HG03520 (cell line): ENCODE results near the gene AJUBA.
"Not testable (repeated sequence)": the region's sequence is repeated elsewhere in the genome, so short reads cannot be mapped to it uniquely, and the experiment has no call there.

ENCODE experiments used
- ATAC-seq: cut with Tn5 transposase; IDR thresholded peaks from one replicate; pipeline ENCODE4 v1.9.1; 2021; ENCODE audit warnings: mild to moderate bottlenecking, moderate library complexity; ENCODE audit not compliant: unreplicated experiment

AJUBA gene

GRCh38 chr14:22982477-22983245, at the start of gene AJUBA:
Gene AJUBA (minus strand): TSS chr14:22982551. CDS start chr14:22982266, 285 bp downstream.
- no peak for ATAC-seq

- ATAC-seq: no peak
Observed at GRCh38 chr14:23030936-23031335, 48.6 kb upstream of the AJUBA start.

- ATAC-seq: no peak
Observed at GRCh38 chr14:23028799-23029198, 46.4 kb upstream of the AJUBA start.

- ATAC-seq: no peak
Observed at GRCh38 chr14:23025151-23025814, 42.9 kb upstream of the AJUBA start.

DNA sequence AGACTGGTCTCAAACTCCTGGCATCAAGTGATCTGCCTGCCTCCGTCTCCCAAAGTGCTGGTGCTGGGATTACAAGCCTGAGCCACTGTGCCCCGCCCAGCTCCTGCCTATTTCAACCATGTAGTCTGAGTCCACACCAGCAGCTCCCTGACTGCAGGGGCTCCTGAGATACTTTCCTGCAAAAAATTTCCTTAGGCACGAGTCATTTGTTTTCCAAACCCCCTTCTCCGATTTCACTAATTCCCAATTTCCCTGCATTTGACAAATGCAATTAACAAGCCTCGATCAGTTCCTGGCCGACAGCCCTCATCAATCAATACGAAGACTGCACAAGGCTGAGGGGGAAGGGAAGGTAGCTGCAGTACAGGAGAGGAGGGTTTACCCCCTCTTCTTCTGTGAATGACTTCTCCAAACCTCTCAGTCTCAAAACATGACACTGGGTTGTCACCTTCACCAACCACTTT, 42.3 kb upstream of the AJUBA start:
- no peak for ATAC-seq

- no peak for ATAC-seq
Observed at GRCh38 chr14:23023795-23024152, 41.4 kb upstream of the AJUBA start.

DNA sequence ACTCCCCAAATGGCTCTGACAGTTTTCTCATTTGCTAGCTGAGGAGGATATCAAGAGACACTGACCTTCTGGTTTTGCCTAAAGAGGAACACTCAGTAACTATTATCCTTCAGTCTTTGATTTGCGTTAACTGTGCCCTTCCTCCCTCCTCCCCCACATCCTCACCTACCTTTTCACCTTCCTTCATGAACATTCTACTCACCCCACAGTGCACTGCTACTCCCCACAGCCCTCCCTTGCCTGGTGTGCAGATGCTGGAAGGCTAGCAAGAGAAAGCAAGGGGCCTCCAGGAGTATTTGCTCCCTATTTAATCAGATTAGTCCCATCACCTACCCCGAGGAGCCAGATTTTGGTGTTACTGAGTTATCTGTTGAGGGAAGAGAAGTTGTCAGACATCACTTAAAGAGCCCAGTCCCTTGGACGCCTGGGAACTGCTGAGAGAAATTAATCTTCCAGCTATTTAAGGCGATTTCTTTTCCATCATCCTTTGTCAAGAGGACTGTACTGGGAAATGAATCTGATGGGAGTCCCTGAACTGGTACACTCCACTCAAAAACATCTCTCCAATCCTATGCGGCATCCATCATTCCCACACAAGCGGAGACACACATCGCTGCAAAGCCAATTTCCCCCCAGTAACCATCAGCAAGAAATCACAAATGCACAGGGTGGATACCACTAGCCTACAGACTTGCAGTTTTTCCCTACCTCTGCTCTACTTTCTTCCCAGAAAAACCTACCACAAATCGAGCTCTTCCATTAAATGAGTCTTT, 40.9 kb upstream of the AJUBA start:
- no peak for ATAC-seq

- ATAC-seq: no peak
Observed at GRCh38 chr14:23021889-23022442, 39.6 kb upstream of the AJUBA start.

DNA sequence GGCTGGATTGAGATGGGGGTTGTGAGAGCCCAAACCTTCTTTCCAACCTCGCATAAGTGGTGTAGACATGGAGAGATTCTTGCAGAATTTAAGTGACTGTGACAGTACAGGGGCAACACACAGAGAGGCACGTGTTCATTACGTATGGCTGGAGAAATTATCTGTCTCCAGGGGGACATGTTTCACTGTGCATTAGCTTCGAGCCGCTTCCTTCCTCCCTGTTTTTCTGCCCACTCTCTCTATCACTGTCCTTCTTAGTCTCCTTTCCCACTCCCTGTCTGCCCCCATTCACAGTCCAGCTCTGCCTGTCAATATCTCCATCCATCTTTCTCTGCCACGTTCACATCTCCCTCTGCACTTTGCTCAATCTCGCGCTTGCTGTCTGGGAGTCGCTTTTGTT, 39.1 kb upstream of the AJUBA start:
- no peak for ATAC-seq

- ATAC-seq: no peak
Observed at GRCh38 chr14:23020143-23021128, 38.1 kb upstream of the AJUBA start.

- no peak for ATAC-seq
Observed at GRCh38 chr14:23018107-23018506, 35.8 kb upstream of the AJUBA start.

DNA sequence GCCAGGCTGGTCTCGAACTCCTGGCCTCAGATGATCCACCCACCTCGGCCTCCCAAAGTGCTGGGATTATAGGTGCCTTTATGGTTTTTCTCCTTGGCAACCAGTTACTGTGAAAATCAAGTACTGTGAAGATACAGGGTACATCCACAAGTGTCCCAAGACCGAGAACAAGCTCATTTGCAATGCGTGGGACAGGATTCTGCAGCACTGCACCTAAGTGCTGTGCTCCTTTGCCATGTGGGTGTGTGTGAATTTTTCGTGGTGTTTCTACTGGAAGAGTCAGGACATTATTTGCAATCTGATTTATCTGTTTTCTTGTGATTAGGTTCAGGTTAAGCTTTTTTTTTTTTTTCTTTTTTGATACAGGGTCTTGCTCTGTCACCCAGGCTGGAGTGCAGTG, 34.7 kb upstream of the AJUBA start:
- ATAC-seq: no peak

DNA sequence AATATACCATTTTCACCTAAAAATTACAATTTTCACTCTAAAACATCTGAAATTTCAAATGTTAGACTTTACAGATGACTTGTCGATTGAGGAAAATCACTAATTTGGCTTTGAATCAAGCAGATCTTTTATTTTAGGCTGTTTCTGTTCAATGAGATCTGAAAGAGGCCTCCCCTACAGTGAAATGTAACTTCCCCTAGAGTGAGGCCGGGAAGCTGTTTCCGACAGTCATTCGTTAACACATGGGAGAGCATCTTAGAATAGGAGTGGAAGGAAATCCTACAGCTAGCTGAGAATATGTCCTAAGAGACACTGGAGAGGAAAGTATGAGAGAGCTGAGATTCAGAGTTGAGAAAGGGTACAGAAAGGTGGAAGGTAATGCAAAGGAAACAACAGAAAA, 33.3 kb upstream of the AJUBA start:
- no peak for ATAC-seq

GRCh38 chr14:23013749-23014054, 31.4 kb upstream of the AJUBA start:
- not testable (repeated sequence) for ATAC-seq

GRCh38 chr14:23013054-23013748, 30.9 kb upstream of the AJUBA start:
- ATAC-seq: no peak

DNA sequence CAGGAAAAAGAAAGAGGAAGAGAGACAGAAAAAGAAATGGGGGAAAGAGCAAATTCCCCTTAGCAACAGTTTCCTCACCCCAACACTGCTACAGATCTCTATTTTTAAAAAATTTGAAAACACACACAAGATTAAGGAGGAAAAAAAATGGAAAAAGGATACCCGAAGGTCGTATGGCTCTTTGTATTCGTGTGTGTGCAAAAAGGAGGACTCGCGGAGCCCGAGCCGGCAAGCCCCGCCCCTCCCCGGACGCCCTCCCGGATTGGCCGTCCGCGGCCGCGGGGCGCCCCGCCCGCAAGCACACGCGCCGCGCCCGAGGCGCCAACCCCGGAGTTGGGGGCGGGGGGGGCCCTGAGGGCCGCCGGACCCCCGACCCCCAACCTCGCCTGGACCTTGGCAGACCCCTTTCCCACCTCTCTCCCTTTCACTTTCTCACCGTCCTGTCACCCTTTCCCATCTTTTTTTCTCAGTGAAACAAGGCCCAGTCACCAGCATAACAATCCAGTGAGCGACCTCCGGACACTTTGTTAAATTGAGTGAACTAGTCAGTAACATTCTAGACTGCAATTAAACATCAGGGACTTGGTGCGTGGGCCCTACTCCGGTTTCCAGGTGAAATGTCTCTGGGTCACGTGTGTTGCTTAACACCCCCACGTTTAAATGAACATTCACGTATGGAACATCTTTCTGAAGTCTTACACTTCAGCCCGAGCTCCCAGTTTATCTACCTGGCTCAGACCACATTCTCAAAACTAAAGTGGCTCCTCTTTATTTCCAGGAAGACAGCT, 27.8 kb upstream of the AJUBA start, which contains the start of gene C14orf93:
Gene C14orf93, minus strand, starts transcription at position 205 of the 788 bp plus-strand sequence. CDS start 11,120 bp downstream, outside the sequence.
- no peak for ATAC-seq

GRCh38 chr14:23009483-23009938, 27.2 kb upstream of the AJUBA start:
- ATAC-seq: no peak

DNA sequence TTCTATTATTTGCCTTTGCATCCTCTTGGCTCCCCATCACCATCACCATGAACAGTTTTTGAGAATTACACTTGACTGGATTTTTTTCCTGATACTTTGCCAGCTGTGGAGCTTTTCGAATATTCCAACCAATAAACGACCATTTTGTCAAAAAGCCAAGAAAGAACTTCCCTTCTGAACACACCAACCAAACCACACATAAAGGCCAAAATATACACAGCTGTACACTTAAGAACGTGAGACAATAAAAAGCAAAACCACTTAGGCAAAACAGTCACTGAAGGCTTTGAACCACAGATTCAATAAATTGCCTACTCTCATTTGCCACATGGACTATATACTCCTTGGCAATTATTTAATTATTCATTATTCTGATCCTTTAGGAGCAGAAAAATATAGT, 26.5 kb upstream of the AJUBA start:
- ATAC-seq: no peak
